HG02642 (cell line): Measurements from ENCODE around the gene FRMD5.

Experiments used
- ATAC-seq: cut with Tn5 transposase; IDR thresholded peaks from one replicate; pipeline ENCODE4 v1.9.1; 2021; ENCODE audit warnings: mild to moderate bottlenecking; ENCODE audit not compliant: unreplicated experiment, poor library complexity

The FRMD5 gene

DNA sequence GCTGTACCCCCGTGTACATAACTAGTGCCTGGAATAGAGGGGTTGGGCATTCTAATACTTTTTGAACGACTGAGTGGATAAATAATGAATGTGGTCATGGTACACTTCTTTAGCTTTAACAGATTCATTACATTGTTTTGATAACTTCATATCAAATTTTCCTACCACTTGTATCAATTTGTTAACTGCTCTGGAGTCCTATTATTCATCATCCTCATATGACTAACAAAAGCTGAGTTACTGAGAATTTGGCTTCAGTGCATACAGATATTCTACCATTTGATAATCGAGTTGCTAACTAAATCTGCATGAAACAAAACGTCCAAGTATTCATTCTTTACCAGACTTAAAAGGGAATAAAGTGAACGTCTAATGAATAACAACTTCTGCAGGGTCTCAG, 31.7 kb downstream of the FRMD5 start:
- no peak for ATAC-seq

DNA sequence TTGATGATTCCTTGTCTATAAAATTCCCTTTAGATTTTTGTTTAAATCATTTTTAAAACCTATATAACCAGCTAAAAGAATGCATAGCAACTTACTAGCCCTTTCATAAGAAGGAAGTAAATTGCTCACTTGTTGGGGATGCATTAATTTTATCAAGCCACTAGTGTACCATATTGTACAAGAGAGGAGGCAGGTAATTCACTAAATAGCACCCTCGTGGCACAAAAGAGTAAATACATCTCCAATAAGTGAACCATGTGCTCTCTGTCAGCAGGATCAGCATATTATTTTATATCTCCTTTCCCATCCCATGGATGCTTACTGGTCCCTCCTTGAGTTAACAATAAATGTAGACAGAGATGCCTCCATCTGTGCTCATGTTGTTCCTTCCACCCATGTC, 34.3 kb downstream of the FRMD5 start:
- ATAC-seq, result no peak

DNA sequence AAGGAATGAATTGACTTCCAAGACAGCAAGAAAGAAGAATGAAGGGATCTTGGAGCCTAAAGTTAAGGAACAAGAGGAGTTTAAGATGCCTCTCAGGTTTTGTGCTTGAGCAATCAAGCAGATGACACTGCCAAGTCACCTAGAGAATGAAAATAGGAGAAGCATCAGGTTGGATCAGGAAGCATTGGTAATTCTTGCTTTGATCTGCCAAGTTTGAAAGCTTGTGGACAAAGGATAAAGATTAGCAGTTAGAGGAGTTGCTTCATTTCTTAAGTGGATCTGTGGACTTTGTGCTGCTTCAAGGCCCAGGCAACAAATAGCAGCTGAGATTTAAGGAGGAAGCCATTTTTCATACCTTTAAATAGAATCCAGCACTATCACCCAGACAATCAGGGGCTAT, 35.6 kb downstream of the FRMD5 start:
- no peak for ATAC-seq

GRCh38 chr15:44158111-44158510, 37.0 kb downstream of the FRMD5 start:
- no peak for ATAC-seq

DNA sequence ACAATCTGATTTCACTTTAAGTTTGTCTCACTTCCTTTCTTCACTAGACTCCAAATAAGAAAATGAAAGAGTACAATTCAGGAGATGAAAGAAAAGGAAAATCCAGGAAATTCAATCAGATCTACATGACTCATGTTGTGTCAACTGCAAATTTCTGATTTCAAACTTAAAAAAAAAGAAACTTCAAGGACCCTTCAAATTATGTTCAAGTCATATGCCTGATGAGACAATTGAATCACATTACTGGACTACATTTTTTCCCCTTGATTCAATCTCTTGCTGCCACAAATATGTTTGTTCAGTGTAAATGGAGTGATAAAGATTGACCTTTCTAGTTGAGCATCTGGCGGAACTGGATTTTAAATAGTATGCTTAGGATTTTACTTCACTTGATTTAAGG, 37.4 kb downstream of the FRMD5 start:
- ATAC-seq, result no peak

DNA sequence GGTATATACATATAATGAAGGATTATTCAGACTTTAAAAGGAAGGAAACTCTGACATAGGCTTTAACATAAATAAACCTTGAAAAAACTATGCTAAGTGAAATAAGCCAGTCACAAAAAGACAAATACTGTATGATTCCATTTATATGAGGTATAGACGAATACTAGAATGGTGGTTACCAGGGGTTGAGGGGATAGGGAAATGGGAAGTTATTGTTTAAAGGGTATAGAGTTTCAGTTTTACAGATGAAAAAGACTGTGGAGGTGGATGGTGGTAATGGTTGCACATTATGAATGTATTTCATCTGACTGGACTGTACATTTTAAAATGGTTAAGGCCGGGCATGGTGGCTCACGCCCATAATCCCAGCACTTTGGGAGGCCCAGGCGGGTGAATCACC, 41.7 kb downstream of the FRMD5 start:
- no peak for ATAC-seq

DNA sequence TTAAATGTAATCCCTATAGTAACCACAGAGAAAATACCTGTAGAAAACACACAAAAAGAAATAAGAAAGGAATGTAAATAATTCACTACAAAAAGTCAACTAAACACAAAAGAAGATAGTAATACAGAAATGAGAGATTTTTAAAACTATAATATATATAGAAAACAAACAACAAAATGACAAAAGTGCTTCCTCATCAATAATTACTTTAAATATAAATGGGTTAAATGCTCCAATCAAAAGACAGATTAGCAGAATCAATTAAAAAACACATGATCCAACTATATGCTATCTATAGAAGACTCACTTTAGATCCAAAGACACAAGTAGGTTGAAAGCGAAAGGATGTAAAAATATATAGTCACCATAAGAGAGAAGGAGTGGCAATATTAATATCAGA, 45.8 kb downstream of the FRMD5 start:
- ATAC-seq, result no peak

- ATAC-seq, result no peak
These were observed 46.5 kb downstream of the FRMD5 start for GRCh38 chr15:44148580-44148979.

DNA sequence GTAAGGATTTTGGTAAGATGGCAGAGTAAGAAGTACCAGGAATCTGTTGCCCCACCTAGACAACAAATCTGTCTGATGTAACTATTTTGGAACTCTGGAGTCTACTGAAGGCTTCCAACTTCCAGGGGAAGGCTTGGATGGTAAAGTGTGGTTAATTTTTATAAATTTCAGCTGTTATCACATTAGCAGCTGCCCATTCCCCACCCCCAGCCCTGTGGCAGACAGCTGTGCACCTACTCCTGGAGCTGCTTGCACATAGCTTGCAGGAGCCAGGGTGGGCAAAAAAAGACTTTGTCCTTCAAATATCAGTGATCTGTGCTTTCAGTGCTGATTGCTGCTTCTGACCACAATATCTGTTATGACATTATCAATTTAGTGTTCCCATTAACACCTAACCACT, 47.4 kb downstream of the FRMD5 start:
- ATAC-seq, result no peak

DNA sequence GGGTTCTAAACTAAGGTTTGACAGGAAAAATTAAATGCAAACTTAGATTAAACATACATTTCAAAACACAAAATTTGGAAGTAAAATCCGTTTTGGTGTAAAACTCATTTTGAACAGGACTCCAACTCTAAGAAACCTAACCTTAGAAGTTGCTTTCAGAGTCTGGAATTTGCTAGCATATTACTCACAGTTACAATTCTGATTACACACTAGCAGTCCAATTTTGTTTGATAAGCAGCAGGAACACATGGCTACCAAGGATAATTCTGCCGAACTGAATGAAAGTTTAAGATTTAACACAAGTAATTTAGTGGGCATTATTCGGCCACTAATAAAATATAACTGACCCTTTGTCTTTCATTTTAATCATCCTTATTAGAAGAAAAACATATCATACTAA, 49.6 kb downstream of the FRMD5 start:
- no peak for ATAC-seq

DNA sequence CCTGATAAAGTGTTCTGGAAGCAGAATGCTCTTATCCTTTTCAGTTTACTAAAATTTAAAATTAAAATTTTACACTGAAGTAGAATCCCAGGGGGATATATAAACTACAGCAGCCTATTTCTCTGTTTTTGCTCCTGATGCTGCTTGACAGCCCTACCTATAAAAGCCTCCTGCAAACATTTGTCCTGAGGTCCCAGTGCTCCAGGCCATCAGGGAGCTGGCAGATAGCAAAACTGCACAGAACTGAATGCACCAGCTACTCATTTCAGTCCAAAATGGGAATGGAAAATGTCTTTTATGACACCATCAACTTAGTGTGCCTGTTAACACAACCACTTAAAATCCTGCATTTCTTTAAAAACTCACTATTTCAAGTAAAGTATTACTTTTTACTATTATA, 50.1 kb downstream of the FRMD5 start:
- ATAC-seq, result no peak

DNA sequence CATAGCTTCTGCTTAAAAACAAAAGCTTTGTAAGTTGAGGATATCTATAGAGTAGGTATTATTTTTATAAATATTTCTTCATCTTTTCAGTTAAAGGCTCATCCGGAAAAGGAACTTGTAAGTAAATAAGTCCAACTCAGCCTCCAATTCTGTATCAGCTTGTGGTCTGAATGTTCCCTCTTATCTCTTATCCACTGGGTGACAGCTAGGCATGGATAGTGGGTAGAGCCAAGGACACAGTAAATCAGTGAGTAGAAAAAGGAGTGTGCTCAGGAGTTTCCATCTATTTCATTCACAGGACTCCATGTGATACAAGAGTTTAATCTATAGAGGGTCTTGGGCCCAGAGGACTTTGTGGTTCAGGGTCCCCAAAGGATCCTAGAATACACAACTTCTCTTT, 50.9 kb downstream of the FRMD5 start:
- ATAC-seq, result no peak

DNA sequence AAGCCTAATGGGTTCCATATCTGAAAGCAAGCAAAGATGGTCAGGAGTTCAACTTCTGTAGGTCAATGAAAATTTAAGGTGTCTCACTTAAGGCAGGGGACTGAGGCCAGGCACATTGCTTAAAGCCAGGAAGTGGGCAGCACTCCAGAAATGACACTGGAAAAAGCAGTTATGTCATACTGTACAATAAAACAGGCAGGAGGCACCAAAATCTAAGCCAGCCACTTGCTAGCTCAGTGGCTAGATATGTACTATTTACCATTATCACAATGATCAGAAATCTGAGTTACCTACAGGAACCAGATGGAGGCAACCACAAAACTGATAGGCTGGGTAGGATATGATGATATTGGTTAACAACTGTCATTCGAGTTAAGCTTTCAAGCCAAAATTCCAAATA, 57.3 kb downstream of the FRMD5 start:
- no peak for ATAC-seq

DNA sequence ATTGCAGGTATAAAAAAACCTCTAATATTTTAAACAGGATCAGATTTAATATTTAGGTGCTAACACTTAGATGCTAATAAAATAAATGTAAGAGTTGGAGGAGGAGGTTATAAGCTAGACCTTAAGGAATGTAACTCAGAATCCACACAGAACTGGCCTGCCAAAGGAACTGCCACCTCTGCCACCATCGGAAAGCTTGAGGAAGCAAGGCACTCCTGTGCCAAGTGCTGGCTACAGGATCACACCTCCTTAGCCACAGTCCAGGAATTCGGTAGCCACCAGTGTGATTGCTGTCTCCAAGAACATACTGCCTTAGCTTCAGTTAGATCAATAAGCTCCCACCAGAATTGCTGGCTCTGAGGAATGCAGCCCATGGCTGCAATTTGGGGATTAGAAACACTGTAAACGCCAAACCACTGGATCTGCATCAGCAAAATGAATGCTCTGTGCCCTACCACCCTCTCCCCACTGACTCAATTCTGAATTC, 58.0 kb downstream of the FRMD5 start:
- ATAC-seq, result no peak

- ATAC-seq, result no peak
These were observed 63.0 kb downstream of the FRMD5 start for GRCh38 chr15:44132057-44132456.

DNA sequence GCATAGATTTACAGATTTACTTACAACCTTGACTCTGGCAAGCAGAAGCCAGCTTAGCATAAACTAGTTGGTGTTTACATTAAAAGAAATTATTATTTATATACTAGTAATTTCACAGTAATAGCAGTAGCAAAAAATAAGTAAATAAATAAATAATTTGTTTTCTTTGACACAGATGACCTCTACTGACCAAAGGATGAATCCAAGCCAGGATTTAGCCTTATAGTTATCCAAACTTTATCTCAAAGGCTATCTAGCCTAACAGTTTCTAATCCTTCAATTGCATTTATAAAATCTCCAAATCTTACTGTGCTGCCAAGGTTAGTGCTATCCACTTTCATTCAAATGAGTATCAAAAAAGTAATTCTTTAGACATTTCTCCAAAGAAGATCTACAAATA, 64.3 kb downstream of the FRMD5 start:
- ATAC-seq, result no peak

DNA sequence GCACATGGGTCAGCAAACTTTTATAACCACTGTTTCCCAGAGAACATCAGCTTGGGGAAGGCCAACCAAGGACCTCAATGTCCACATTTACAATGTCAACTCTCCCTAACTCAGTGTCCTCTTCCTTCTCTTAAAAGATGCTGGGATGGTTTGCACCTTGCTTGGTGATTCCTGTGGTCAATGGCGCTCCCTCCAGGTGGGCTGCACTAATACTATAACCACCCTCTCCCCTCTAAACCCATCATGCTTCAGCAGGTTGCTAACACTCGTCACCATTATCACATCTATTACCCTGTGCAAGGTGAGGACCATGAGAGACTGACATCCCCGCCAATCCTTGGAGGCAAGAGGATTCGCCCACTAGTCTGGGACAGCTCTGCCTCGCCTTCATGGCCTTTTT, 65.2 kb downstream of the FRMD5 start:
- ATAC-seq, result no peak

GRCh38 chr15:44128443-44128842, 66.6 kb downstream of the FRMD5 start:
- no peak for ATAC-seq

GRCh38 chr15:44125879-44126278, 69.2 kb downstream of the FRMD5 start:
- no peak for ATAC-seq

GRCh38 chr15:44102675-44103254, 92.3 kb downstream of the FRMD5 start:
- no peak for ATAC-seq

- ATAC-seq, result no peak
These were observed 93.1 kb downstream of the FRMD5 start for GRCh38 chr15:44101944-44102343.

- ATAC-seq, result no peak
These were observed 93.8 kb downstream of the FRMD5 start for GRCh38 chr15:44101286-44101685.

DNA sequence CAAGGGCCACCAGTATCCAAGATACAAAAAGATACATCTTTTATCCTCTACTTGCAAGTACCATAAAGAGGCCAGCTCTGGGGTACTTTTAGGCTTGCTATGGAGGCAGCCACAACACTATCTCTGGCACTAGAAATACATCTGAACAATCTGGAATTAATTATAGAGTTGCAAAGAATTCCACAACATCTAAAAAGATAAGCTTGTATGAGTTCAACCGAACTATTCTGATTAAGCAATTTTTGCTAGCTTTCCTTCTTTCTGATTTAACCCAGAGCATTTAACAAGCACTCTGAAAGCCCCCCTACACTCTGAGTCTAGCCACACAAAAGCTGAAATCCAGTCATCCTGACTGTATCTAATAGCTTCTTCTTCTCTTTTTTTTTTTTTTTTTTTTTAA, 95.4 kb downstream of the FRMD5 start:
- ATAC-seq, result no peak
